WI38 (cell line): Measurements from ENCODE around the gene DCTN4.

Experiments used
- H3K4me3 ChIP-seq: 2 replicates; pipeline ENCODE4 v1.5.1; 2011; ENCODE audit warnings: low read depth, mild to moderate bottlenecking, control low read depth, low read length
- CTCF ChIP-seq: IDR thresholded peaks from 2 replicates; pipeline ENCODE4 v1.5.1; 2012; ENCODE audit warnings: low read depth, mild to moderate bottlenecking, control low read depth, low read length

The DCTN4 gene

DNA sequence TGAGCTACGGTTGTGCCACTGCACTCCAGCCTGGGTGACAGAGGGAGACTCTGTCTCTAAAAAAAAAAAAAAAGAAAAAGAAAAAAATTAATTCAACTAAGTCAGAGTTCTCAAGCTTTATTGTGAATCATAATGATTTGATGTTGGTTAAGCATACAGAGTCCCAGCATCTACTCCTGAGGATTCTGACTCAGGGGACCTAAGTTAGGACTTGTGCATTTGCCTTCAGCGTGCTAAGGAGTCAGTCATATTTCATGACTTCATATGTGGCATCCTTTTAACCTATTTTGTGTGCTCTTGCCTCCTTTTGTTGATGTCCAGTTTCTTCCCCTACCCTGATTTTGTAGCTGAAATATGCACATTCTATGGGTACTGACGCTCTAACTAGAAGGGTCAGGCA lies 94.9 kb downstream of the DCTN4 start:
- no peak overlapping the region for H3K4me3 ChIP-seq
- TF ChIP-seq CTCF, result no peak

GRCh38 chr5:150662731-150663516 lies 95.9 kb downstream of the DCTN4 start:
- H3K4me3 ChIP-seq, result no peak overlapping the region
- no peak for TF ChIP-seq CTCF

DNA sequence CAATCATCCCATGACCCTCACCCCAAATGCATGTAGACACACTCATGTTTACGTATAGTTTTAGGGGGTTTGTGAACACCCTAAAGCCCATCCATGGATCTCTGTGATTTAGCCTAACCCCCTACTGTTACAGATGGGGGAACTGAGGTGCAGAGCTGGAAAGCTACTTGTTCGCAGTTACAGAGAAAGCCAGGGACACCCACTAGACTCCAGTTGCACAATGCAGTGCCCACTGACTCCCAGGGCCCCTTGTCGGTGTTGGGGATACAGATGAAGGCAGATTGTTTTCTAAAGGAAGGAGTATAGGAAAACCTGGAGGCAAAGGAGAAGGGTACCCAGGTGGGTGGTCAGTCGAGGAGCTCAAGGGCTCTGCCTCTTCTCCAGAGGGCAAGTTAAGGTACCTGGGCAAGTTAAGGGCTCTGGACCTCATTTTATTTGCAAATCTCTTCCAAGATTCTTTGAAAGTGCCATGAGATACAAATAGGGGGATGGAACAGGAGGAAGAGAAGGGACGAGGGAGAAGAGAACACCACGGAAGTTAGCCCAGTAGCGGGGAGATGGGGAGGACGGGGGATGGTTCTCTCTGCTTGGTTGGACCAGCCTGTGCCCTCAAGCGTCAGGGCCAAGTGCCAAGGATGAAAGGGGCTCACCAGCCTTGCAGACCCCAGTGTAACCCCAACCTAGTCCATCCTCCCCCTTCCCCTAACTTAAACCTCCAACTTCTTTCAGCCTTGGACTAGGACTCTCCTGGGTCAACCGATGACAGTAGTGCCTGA lies 96.8 kb downstream of the DCTN4 start:
- no peak overlapping the region for H3K4me3 ChIP-seq
- TF ChIP-seq CTCF, result no peak

- H3K4me3 ChIP-seq, result no peak within 1 kb of the TSS
These were observed 97.7 kb downstream of the DCTN4 start, which contains the start of gene MYOZ3 for GRCh38 chr5:150661086-150661485. Gene MYOZ3, plus strand, starts transcription at chr5:150661251. Its CDS starts 1,691 bp downstream, at chr5:150662942.

GRCh38 chr5:150660108-150660831 lies 98.5 kb downstream of the DCTN4 start:
- TF ChIP-seq CTCF, result no peak
- no peak overlapping the region for H3K4me3 ChIP-seq

More at GRCh38 chr5:150661086-150661485, 97.7 kb downstream of the DCTN4 start, which contains the start of gene MYOZ3:
- no peak for TF ChIP-seq CTCF

GRCh38 chr5:150659360-150660107 lies 99.3 kb downstream of the DCTN4 start:
- H3K4me3 ChIP-seq, result no peak overlapping the region
- no peak for TF ChIP-seq CTCF
